DMS53 (cell line): ENCODE results near the gene NDRG2.
"Not testable (repeated sequence)": the region's sequence is repeated elsewhere in the genome, so short reads cannot be mapped to it uniquely, and the experiment has no call there.

Source experiments
- DNase-seq: peaks from one replicate; lab custom pipeline; 2025; lab: John Stamatoyannopoulos, UW

Gene NDRG2

GRCh38 chr14:21003788-21004346 lies 21.0 kb downstream of the NDRG2 start:
- no peak for DNase-seq

- DNase-seq = no peak
Observed at GRCh38 chr14:21001218-21001617, 23.6 kb downstream of the NDRG2 start.

GRCh38 chr14:20999591-20999990 lies 25.3 kb downstream of the NDRG2 start:
- DNase-seq = no peak

- no peak for DNase-seq
Observed at GRCh38 chr14:20998674-20999366, 26.0 kb downstream of the NDRG2 start, which contains the start of gene SLC39A2. Gene SLC39A2, plus strand, starts transcription at chr14:20999293. Its CDS starts 154 bp downstream, at chr14:20999447.

- peak; percentile 0 for DNase-seq
Observed at GRCh38 chr14:20998139-20998538, 26.7 kb downstream of the NDRG2 start.

GRCh38 chr14:20997564-20997963 lies 27.3 kb downstream of the NDRG2 start:
- no peak for DNase-seq

GRCh38 chr14:20997115-20997514 lies 27.7 kb downstream of the NDRG2 start:
- no peak for DNase-seq

GRCh38 chr14:20996521-20996920 lies 28.3 kb downstream of the NDRG2 start:
- DNase-seq = no peak

GRCh38 chr14:20989787-20990600 lies 34.9 kb downstream of the NDRG2 start, which contains the start of gene METTL17:
Gene METTL17, plus strand, starts transcription at chr14:20989980. Its CDS starts 23 bp downstream, at chr14:20990003.
- DNase-seq = peak; percentile 85

GRCh38 chr14:20989471-20989786 lies 35.4 kb downstream of the NDRG2 start:
- DNase-seq = no peak

- no peak for DNase-seq
Observed at GRCh38 chr14:20988717-20989470, 36.0 kb downstream of the NDRG2 start.

GRCh38 chr14:20986811-20987210 lies 38.0 kb downstream of the NDRG2 start:
- DNase-seq = peak; percentile 9

- not testable (repeated sequence) for DNase-seq
Observed at GRCh38 chr14:20985650-20986049, 39.2 kb downstream of the NDRG2 start.

GRCh38 chr14:20982646-20983369 lies 42.1 kb downstream of the NDRG2 start:
- DNase-seq = no peak

GRCh38 chr14:20980906-20981305 lies 44.0 kb downstream of the NDRG2 start:
- no peak for DNase-seq

GRCh38 chr14:20978687-20979086 lies 46.2 kb downstream of the NDRG2 start:
- DNase-seq = no peak

GRCh38 chr14:20976291-20976690 lies 48.6 kb downstream of the NDRG2 start:
- DNase-seq = no peak

GRCh38 chr14:20973501-20973900 lies 51.4 kb downstream of the NDRG2 start:
- no peak for DNase-seq

GRCh38 chr14:20971705-20972021 lies 53.2 kb downstream of the NDRG2 start:
- DNase-seq = no peak

GRCh38 chr14:20970983-20971704 lies 53.7 kb downstream of the NDRG2 start:
- peak; percentile 69 for DNase-seq

- DNase-seq = no peak
Observed at GRCh38 chr14:20970647-20970982, 54.2 kb downstream of the NDRG2 start.
